IPS-18a (cell line): ENCODE data around the gene IL9R.
"Not testable (repeated sequence)": the region's sequence is repeated elsewhere in the genome, so short reads cannot be mapped to it uniquely, and the experiment has no call there.

Experiments
- H3K27ac ChIP-seq: one replicate; pipeline ENCODE4 v1.5.1; 2013; ENCODE audit warnings: low read length
- H3K27me3 ChIP-seq: one replicate; pipeline ENCODE4 v1.6.1; 2013; ENCODE audit warnings: mild to moderate bottlenecking, low read length; ENCODE audit not compliant: control insufficient read depth, insufficient read depth
- H3K36me3 ChIP-seq: one replicate; pipeline ENCODE4 v1.6.1; 2013; ENCODE audit warnings: low read depth, low read length; ENCODE audit not compliant: control insufficient read depth
- H3K4me1 ChIP-seq: one replicate; pipeline ENCODE4 v1.6.1; 2013; ENCODE audit warnings: low read depth, low read length; ENCODE audit not compliant: control insufficient read depth
- H3K4me3 ChIP-seq: one replicate; pipeline ENCODE4 v1.5.1; 2013; ENCODE audit warnings: low read length
- H3K9ac ChIP-seq: one replicate; pipeline ENCODE4 v1.6.1; 2013; ENCODE audit warnings: mild to moderate bottlenecking, low read length, moderate library complexity
- H3K9me3 ChIP-seq: one replicate; pipeline ENCODE4 v1.6.1; 2013; ENCODE audit warnings: low read depth, low read length; ENCODE audit not compliant: control insufficient read depth

IL9R gene

GRCh38 chrX:156008379-156008778 lies 10.9 kb downstream of the IL9R start:
- H3K9ac ChIP-seq = not testable (repeated sequence)

GRCh38 chrX:156008915-156009314 lies 11.4 kb downstream of the IL9R start:
- no peaks in the 10 kb centered on the region for H3K4me1 ChIP-seq
- no peak overlapping the region for H3K9ac ChIP-seq
- no peak overlapping the region for H3K4me3 ChIP-seq
- H3K9me3 ChIP-seq = no peaks in the 10 kb centered on the region
- no peaks in the 10 kb centered on the region for H3K27me3 ChIP-seq
- H3K27ac ChIP-seq = no peak overlapping the region
- no peaks in the 10 kb centered on the region for H3K36me3 ChIP-seq

More at GRCh38 chrX:156008379-156008778, 10.9 kb downstream of the IL9R start:
- not testable (repeated sequence) for H3K4me1 ChIP-seq, H3K4me3 ChIP-seq, H3K27me3 ChIP-seq, H3K36me3 ChIP-seq, H3K9me3 ChIP-seq, H3K27ac ChIP-seq

- not testable (repeated sequence) for H3K36me3 ChIP-seq, H3K27ac ChIP-seq, H3K9ac ChIP-seq, H3K27me3 ChIP-seq, H3K4me1 ChIP-seq, H3K9me3 ChIP-seq, H3K4me3 ChIP-seq
Measured at GRCh38 chrX:156009691-156010090, 12.2 kb downstream of the IL9R start.

GRCh38 chrX:156013286-156013953 lies 15.9 kb downstream of the IL9R start:
- H3K4me3 ChIP-seq = not testable (repeated sequence)

GRCh38 chrX:156019846-156020245 lies 22.4 kb downstream of the IL9R start:
- not testable (repeated sequence) for H3K4me3 ChIP-seq, H3K27me3 ChIP-seq, H3K9me3 ChIP-seq, H3K27ac ChIP-seq, H3K9ac ChIP-seq, H3K36me3 ChIP-seq, H3K4me1 ChIP-seq

More at GRCh38 chrX:156013286-156013953, 15.9 kb downstream of the IL9R start:
- not testable (repeated sequence) for H3K4me1 ChIP-seq, H3K9me3 ChIP-seq, H3K36me3 ChIP-seq, H3K27me3 ChIP-seq, H3K9ac ChIP-seq, H3K27ac ChIP-seq

- not testable (repeated sequence) for H3K4me1 ChIP-seq, H3K9ac ChIP-seq, H3K27me3 ChIP-seq, H3K9me3 ChIP-seq, H3K27ac ChIP-seq, H3K4me3 ChIP-seq, H3K36me3 ChIP-seq
Measured at GRCh38 chrX:156023002-156023401, 25.5 kb downstream of the IL9R start.

GRCh38 chrX:156024949-156025492 lies 27.5 kb downstream of the IL9R start:
- H3K4me1 ChIP-seq, H3K27me3 ChIP-seq, H3K9me3 ChIP-seq, H3K9ac ChIP-seq, H3K4me3 ChIP-seq, H3K36me3 ChIP-seq, H3K27ac ChIP-seq: not testable (repeated sequence)

GRCh38 chrX:156028653-156029237 lies 31.2 kb downstream of the IL9R start:
- not testable (repeated sequence) for H3K27ac ChIP-seq, H3K27me3 ChIP-seq, H3K4me3 ChIP-seq, H3K36me3 ChIP-seq, H3K4me1 ChIP-seq, H3K9ac ChIP-seq, H3K9me3 ChIP-seq

- H3K27me3 ChIP-seq, H3K9me3 ChIP-seq, H3K27ac ChIP-seq: not testable (repeated sequence)
Measured at GRCh38 chrX:156029296-156029695, 31.8 kb downstream of the IL9R start.

GRCh38 chrX:156029707-156030442 lies 32.4 kb downstream of the IL9R start:
- not testable (repeated sequence) for H3K36me3 ChIP-seq, H3K4me3 ChIP-seq, H3K9me3 ChIP-seq, H3K9ac ChIP-seq, H3K4me1 ChIP-seq, H3K27ac ChIP-seq, H3K27me3 ChIP-seq

More at GRCh38 chrX:156029296-156029695, 31.8 kb downstream of the IL9R start:
- not testable (repeated sequence) for H3K36me3 ChIP-seq, H3K4me3 ChIP-seq, H3K9ac ChIP-seq, H3K4me1 ChIP-seq

- H3K4me3 ChIP-seq, H3K27me3 ChIP-seq: not testable (repeated sequence)
Measured at GRCh38 chrX:156030474-156030873, 33.0 kb downstream of the IL9R start.

More at GRCh38 chrX:156030474-156030873, 33.0 kb downstream of the IL9R start:
- not testable (repeated sequence) for H3K9me3 ChIP-seq, H3K27ac ChIP-seq, H3K4me1 ChIP-seq, H3K36me3 ChIP-seq, H3K9ac ChIP-seq
